HG03095 (cell line): ENCODE measurements around the gene MKLN1.
"Not testable (repeated sequence)": the region's sequence is repeated elsewhere in the genome, so short reads cannot be mapped to it uniquely, and the experiment has no call there.

Source experiments
- ATAC-seq: cut with Tn5 transposase; IDR thresholded peaks from one replicate; pipeline ENCODE4 v1.9.1; 2021; ENCODE audit warnings: moderate library complexity; ENCODE audit not compliant: unreplicated experiment

MKLN1 gene

DNA sequence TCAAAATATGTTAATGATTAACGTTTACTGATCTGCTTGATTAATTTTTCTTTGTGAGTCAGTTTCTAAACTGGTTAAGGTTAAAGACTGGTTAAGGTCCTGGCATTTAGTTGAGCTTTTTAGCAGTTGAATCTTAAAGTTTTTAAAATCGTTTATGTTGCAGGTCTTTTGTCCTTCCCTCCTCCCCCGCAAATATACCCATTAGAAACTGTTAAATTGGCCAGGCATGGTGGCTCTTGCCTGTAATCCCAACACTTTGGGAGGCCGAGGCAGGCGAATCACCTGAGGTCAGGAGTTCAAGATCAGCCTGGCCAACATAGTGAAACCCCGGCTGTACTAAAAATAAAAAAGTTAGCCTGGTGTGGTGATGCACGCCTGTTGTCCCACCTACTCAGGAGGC, 127.9 kb downstream of the MKLN1 start:
- no peak for ATAC-seq

DNA sequence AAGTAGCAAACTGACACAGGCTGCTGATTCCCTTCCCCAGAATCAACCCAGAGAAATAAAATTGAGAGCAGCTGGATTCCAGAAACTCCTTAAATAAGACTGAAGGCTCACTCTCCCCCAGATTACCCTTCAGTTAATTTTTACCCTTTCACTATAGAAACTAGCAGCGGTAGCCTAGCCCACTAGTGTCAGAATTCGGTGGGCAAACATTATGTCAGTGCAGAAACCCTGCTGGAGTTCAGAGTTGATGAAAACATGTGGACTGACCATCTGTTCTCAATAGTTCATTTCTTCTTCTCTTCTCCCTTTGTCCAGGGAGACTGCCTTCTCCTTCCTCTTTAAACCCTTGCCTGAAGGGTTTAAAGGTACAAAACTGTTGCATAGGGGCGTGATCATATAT, 128.7 kb downstream of the MKLN1 start:
- no peak for ATAC-seq

DNA sequence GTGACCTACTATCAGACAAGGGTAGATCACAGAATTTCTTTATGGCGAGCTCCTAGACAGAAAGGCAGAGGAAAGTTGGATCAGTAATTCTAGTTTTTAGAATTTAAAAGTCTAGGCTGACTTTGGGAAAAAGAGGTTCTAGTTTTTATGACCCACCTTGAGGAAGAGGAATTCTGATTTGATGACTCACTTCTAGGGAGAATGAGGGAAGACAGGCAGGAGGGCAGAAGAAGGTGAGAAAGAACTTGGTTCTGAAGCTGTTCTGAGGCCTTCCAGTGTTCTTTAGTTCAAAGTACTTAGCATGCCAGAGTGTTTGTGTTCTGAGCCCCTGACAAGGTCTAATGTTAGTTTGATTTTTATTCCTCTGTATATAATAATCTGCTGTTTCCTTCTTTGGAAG, 131.6 kb downstream of the MKLN1 start:
- no peak for ATAC-seq

DNA sequence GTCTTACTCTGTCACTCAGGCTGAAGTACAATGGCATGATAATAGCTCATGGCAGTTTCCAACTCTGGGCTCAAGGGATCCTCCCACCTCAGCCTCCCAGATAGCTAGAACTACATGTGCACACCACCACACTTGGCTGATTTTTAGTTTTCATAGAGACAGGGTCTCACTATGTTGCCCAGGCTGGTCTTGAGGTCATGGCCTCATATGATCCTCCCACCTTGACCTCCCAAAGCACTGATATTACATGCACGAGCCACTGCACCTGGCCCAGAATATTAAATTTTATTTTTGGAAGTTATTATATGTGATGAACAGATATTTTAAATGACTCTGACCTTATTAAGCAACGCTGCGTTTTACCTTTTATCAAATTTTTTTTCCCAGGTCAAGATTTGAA, 134.4 kb downstream of the MKLN1 start:
- ATAC-seq: no peak

DNA sequence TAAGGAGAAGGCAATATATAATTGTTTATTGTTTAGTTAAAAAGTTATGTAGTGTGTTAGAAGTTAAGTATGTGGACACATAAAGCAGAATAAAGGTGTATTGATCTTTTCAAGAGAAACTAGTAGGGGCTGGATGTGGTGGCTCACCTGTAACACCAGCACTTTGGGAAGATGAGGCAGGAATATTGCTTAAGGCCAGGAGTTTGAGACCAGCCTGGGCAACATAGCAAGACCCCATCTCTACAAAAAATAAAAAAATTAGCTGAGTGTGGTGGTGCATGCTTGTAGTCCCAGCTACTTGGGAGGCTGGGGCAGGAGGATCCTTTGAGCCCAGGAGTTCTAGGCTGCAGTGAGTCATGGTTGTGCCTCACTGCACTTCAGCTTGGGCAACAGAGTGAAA, 135.0 kb downstream of the MKLN1 start:
- ATAC-seq: not testable (repeated sequence)

DNA sequence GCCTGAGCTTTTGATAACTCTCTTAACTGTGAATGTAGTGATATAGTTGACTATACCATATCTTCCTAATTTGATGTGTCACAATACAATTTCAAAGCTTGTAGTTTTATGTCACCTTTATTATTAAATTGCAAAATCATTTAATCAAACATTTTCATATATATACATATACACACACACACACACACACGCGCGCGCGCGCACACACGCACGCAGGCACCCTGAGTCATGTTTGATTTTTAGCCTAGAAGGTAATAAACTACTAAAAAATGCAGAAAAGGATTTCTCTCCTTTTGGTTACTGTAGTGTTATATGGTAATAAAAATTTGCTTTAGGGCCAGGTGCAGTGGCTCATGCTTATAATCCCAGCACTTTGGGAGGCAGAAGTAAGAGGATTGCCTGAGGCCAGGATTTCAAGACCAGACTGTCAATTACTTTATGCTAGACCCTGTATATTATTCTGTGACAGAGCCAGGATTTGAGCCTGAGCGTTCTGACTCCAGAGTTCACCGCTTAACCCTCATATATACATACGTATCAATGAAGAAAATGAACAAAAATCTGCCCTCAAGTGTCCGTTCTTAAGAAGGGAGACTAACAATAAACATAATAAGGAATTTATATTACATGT, 139.2 kb downstream of the MKLN1 start:
- no peak for ATAC-seq

DNA sequence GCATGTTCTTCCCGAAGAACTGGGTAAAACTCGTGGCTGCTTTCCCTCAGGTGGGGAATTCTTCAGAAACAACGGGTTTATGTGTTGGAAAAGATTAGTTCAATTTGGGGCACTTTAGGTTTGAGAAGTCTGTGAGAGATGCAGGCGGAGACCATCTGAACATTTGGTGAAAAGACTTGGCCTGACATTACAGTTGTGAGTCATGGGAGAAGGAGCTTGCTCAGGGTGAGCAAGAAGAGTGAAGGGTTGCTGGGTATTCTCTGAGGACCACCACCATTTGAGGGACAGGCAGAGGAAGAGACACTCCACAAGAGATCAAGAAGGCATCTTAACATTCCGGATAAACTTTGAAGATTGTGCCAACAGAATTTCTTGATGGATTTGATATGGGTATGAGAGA, 140.1 kb downstream of the MKLN1 start:
- ATAC-seq: no peak

DNA sequence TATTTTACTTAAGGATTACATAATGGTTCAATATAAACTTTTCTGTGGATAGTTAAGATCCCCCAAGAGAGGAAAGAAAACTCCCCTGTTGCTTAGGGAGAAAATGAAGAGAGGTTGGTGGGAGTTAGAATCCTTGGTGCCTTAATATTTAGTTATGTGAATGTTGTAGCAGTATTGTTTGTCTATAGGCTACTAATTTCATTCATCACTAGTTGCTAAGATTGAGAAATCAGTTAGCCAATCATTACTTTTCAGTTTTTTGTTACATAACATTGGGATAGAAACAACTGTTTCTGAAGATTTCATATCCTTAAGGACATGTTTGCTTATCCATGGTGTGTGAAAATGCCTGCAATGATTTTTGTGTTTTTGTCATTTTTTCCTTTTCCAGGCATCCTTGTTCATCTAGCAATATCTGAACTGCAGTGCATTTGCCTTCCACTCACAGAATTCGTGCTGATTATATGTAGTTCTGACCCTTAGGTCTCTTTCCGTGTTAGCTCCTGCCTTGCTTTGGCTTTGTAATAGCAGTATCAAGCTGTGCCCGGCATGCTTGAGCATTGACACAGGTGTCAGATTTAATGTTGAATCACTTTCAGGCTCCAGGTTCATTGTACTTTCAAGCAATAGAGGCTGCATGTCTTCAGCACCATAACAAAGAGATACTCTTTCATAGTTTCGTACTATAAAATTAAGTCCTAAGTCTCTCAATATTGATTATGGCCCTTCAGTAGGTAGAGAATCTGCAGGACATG, 143.8 kb downstream of the MKLN1 start:
- ATAC-seq: no peak

DNA sequence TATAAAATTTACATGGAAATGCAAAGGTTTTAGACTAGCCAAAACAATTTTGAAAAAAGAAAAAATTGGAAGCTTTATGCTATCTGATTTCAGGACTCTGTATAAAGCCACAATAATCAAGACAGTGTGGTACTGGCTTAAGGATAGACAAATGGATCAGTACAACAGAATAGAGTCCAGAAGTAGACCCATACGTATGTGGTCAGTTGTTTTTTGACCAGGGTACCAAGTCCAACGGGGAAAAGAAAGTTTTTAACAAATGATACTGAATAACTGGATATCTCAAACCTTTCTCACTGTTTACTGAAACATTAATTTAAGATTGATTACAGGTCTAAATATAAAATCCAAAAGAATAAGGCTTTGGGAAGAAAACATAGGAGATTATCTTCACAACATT, 149.1 kb downstream of the MKLN1 start:
- no peak for ATAC-seq

DNA sequence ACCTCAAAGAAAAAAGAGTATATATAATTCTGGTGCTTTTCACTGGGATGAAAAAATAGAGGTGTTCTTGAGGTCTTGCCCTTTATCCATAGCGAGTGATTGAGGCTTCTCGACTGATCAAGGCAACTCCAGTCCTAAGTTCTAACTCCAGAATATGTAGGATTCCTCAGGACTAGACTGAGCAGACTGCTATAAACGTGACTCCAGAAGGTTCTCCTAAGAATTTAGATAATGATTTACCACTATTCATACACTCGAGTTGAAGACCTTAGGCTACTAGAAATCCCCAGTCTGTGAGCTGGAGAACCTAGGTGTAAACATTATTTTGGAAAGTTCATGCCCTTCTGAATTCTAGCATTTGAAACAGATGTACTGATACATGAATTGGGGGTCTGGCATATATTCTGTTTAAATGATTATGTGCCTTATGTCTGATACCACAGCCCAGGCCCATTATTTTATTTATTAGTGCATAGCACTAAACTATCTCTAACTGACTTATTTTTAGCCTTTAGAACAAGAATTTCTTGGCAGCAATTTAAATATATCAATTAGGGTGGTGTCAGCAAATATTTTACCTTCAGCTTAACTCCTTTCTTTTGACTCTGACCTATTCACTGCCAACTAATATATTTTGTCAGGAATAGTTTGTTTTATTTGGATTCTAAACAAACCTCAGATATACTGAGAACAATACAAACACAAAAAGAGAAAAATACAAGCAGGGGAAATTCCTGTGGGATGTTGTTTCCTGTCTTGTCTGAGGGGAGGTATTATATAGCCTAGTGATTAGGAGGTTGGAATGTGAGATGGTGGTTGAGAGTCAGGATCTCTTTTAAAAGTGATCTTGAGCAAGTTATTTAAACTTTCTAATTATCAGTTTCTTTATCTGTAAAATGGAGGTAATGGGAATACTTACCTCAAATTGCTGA, 153.0 kb downstream of the MKLN1 start:
- no peak for ATAC-seq

DNA sequence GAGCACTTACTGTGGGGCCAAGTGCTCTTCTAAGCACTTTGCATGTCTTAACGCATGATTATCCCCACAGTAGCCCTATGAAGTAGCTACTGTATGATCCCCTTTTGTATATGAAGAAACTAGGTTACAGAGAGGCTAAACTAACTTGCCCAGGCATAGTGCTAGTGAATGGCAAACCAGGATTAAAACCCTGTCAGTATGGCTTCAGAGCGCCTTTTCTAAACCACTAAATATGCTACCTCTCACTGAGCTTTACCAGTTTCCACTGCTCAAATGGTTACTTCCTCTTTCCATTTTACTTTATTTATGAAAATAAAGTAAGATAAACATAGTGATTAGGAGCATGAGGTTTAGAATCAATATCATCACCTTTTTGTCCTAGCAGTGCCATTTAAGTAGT, 155.1 kb downstream of the MKLN1 start:
- ATAC-seq: no peak

DNA sequence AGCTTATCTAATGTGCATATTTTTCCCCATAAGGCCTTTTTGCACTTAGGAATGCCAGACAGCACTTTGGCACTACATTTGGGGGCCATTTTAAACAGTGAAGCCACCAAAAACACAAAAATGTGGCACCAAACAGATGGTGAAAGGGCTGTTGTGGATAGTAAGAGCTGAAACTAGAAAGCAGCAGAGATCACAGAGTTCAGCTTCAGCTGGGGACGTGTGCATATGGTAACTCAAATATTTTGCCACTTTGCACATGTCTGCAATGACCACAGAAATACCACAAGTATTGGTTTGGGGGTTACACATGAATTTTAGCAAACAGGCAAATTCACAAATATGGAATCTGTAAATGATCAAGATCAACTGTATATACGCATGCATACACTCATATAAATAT, 155.9 kb downstream of the MKLN1 start:
- ATAC-seq: no peak

DNA sequence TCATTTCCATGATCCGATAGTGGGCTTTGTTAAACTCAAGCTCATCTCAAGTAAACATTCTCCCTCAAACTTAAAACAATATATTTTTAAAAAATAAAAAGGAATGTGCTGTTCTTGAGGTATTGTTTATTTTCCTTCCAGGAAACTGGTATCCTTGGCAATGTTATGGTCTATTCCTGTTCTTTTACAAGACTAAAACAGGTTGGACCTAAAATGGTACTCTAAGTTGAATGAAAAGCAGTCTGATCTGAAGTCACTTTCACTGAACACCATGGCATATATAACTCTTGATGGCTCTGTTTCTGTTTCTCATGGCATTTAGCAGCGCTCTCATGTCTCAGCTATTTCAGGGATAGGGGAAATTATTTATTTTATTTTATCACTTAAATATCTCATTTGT, 158.7 kb downstream of the MKLN1 start:
- no peak for ATAC-seq

DNA sequence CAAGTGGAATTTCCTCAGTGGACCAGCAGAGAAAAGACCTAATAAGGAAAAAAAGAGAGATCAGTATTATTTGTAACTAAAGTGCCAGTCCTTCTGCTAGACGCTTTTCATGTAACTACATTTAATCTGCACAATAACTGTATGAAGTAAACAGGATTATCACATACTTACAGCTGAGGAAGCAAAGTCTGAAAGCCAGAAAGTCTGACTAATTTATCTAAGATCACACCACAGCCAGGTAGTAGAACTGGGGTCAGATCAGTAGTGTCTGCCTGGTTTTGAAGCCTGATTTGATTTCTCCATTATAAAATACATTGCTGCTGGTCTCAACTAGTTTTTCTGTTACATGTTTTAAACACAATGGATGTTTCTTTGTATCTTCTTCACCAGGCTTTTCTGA, 159.5 kb downstream of the MKLN1 start:
- ATAC-seq: no peak

DNA sequence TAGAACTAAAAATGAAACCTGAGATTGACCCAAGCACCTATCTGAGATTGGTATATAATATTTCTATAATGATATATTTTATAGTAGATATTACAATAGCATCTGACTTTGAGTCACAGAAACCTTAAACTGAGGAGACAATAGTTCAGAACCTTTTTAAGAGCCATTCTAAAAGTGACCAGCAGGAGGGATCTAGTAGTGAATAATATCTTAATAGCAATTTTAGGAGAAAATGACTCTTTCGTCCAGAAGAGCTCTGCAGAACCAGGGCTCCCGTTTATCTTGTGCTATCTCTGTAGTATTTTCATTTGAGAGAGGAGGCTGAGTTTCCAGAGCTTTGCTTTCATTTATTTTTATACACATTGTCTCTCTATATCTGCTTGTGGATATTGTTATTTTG, 160.7 kb downstream of the MKLN1 start:
- ATAC-seq: no peak

DNA sequence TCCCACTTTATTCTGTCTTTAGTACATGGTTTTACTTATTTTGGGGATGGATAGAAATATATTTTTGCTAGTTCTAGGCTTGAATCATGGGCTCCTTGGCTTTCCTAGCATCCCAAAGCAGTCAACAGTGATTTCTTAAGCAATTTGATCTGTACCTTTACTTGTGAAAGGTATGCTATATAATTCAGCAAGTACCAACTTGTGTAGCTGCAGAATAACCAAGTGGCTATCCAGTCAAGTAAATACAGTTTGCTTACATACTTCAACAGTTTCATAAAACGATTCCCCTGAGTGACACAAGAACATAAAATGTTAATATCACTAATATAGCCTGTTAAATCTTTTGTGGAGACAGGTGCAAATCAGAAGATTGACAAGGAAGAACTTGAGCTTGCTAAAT, 161.5 kb downstream of the MKLN1 start:
- ATAC-seq: no peak

DNA sequence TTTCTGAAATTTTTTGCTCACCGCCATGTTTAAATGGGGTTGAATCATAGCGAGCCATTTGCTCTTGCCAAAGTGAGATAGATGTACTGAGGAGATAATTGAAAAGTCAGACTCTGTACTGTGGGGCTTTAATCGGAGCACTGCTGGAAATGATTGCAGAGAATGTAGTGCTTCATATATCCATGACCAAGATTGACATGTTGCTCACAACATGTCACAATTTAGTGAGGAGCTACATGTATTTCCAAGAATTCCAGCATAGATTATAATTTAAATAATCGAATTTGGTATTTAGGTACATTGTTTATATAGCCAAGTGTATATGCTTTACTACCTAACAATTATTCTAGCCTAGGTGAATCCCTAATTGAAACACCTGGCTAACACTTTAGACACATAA, 162.2 kb downstream of the MKLN1 start:
- ATAC-seq: no peak

DNA sequence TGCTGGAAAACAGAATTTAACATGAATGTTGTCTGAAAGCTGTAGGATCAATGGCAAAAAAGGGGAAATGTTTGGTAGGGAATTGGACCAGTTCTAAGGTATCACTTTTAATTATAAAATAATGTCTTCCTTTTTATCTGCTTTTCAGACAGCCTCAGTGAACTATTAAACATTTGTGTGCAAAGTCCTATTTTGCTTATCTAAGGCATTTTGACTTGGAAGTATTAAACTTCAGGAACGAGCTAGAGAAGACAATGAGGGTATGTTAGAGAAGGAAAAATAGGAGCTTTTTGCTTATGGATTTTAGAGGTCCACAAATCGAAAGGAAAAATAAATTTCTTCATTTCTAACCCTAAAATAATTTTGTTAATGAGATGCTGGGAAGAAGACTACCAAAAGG, 165.4 kb downstream of the MKLN1 start:
- no peak for ATAC-seq

DNA sequence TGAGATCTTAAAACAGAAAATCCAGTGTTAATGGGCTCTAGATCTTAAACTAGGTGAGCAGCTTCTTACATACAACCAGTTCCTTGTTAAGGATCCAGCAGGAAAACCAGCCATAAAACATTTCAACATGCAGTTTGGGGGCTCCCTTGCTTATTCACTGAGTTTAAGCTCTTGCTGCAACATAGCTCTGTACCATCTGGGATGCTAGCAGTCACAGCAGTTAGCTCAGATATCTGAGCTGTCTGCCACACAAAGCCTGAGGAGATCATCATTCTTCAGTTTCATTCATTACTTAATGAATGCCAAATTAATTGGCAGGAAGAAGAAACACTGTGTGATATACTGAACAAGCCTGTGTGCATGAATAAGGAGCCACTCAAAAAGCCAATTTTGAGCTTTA, 165.9 kb downstream of the MKLN1 start:
- no peak for ATAC-seq

DNA sequence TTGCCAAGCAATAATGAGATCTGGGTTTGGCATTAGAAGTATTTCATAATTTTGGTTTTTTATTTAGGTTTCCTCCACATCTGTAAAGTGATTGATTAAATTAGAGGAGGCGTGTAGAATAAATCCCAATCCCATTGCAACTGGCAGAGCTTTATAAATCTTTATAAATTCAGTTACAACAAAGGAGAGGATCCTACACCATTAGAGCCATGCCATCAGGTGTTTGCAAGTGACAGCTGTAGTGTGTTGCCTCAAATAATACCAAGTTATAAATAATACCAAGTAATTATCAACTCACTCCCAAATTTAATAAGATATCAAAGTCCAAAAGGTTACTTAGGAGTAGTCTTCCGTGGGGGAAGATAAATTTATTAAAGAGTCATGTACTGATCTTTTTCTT, 166.5 kb downstream of the MKLN1 start:
- no peak for ATAC-seq

DNA sequence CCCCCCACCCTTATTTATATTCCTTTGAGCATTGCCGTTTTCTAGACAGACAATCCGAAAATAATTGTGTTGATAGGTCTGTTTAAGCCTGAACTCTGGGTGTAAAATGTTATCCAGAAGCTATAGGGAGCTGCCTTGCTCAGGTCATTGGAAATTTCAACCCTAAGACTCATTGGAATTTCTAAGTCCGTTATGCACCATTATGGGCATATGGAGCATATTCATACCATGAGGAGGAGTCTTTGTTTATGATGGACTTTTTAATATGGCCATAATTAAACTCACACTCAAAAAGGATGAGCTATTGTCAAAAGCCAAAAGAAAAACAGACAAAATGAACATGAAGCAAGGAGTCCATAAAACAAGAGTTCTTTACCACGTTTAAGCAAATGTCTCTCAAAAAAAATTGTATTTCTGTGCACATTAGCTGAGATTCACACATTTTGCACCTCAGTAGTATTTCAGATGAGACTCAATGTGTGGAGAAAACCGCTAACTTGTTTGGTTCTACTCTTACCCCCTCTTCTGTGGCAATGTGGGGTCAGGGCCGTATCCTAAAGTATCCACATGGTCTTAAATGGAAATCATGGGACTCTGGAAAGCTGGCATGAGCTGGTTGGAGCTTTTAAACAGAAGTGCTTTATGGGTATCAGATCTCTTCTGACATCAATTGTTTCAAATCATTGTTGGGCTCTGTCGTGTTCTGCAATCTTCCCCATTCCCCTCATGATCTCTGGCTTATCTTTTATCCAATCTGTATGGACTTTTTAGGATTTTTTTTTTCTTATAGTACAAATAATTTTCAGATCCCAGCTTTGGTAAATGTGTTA, 168.2 kb downstream of the MKLN1 start:
- no peak for ATAC-seq
